Peyer's patch (tissue), 4 donors: ENCODE data around the gene SIGLEC1.

Source experiments
- CTCF ChIP-seq, 6 experiments: fragments of 450-650 bp in 4 of 6; fragments of 200-600 bp in 2 of 6; sonication (generic) in 1 of 6; IDR thresholded peaks; one replicate each; pipeline ENCODE4 v1.5.1; 2017 to 2019; ENCODE audit warnings: antibody characterized with exemption in 6 of 6, mild to moderate bottlenecking in 3 of 6, moderate library complexity in 1 of 6
- POLR2A ChIP-seq, 2 donors: fragments of 450-650 bp; IDR thresholded peaks; one replicate each; pipeline ENCODE4 v1.5.1; 2017; ENCODE audit warnings: antibody characterized with exemption in 2 of 2, mild to moderate bottlenecking in 2 of 2, moderate library complexity in 2 of 2

- no peak for TF ChIP-seq CTCF (IDR thresholded peaks at IDR 0.05)
- TF ChIP-seq POLR2A (IDR thresholded peaks at IDR 0.05) = no peak
Measured at GRCh38 chr20:3755814-3756480, 43.5 kb upstream of the SIGLEC1 start.
